Peyer's patch (tissue), 4 donors: ENCODE data around the gene TNFAIP8. TPM values are rescaled to one million over a fixed set of nuclear protein-coding genes. Genes with fewer than 3 reads are reported as not detected.
A peak's percentile ranks its signal among the peaks of the same experiment; 100 is the strongest.

ENCODE experiments used
- DNase-seq, 3 donors: peaks; one replicate each; pipeline ENCODE4 v3.0.0-alpha.2; 2017 to 2019
- H3K27ac ChIP-seq, 4 donors: fragments of 200-600 bp; sonication (generic); one replicate each; pipeline ENCODE4 v1.5.1; 2016 to 2019
- H3K27me3 ChIP-seq, 2 donors: fragments of 200-600 bp; sonication (generic); one replicate each; pipeline ENCODE4 v1.5.1; 2019
- H3K36me3 ChIP-seq, 3 donors: fragments of 200-600 bp; sonication (generic); one replicate each; pipeline ENCODE4 v1.5.1; 2016 to 2019
- H3K4me1 ChIP-seq, 4 donors: fragments of 200-600 bp; sonication (generic); one replicate each; pipeline ENCODE4 v1.5.1; 2016 to 2019
- H3K4me3 ChIP-seq, 4 donors: fragments of 200-600 bp; sonication (generic); 1 replicate in 3 of 4; 2 replicates in 1 of 4; pipeline ENCODE4 v1.5.1; 2016 to 2019; ENCODE audit warnings: mild to moderate bottlenecking in 1 of 4
- H3K9me3 ChIP-seq, 4 donors: fragments of 200-600 bp; sonication (generic); one replicate each; pipeline ENCODE4 v1.5.1; 2016 to 2019; ENCODE audit warnings: mild to moderate bottlenecking in 1 of 4
- CTCF ChIP-seq, 6 experiments: fragments of 450-650 bp in 4 of 6; fragments of 200-600 bp in 2 of 6; sonication (generic) in 1 of 6; IDR thresholded peaks; one replicate each; pipeline ENCODE4 v1.5.1; 2017 to 2019; ENCODE audit warnings: antibody characterized with exemption in 6 of 6, mild to moderate bottlenecking in 3 of 6, moderate library complexity in 1 of 6
- POLR2A ChIP-seq, 2 donors: fragments of 450-650 bp; IDR thresholded peaks; one replicate each; pipeline ENCODE4 v1.5.1; 2017; ENCODE audit warnings: antibody characterized with exemption in 2 of 2, mild to moderate bottlenecking in 2 of 2, moderate library complexity in 2 of 2
- total RNA-seq, 4 donors: library from RNA; depleted of rRNA; stranded (reverse); fragments of >200 nt; gene quantifications; one replicate each; pipeline ENCODE4 v1.1.0, GENCODE V29; 2016

TNFAIP8 gene
- total RNA-seq, 4 donors from 2014 or later: 3.0 to 47.9 (median 10.2) TPM

- no peak for DNase-seq
- Histone ChIP-seq H3K27me3 (no peaks in the 10 kb centered on the region), H3K27ac (peak overlapping the region in 1 of 4 donors; percentile 12), H3K36me3 (no peaks in the 10 kb centered on the region), H3K4me3 (no peak overlapping the region), H3K9me3 (no peaks in the 10 kb centered on the region), H3K4me1 (peaks cover 0 to 5% (median 2%) of the 10 kb centered on the region in 4 donors)
- TF ChIP-seq CTCF (IDR thresholded peaks at IDR 0.05) (no peak), POLR2A (IDR thresholded peaks at IDR 0.05) (no peak)
Observed at GRCh38 chr5:119397518-119398380, 41.9 kb downstream of the TNFAIP8 start.

GRCh38 chr5:119398727-119399466 lies 43.1 kb downstream of the TNFAIP8 start:
- no peak for TF ChIP-seq CTCF (IDR thresholded peaks at IDR 0.05)
- no peak for TF ChIP-seq POLR2A (IDR thresholded peaks at IDR 0.05)
- Histone ChIP-seq H3K36me3 (no peaks in the 10 kb centered on the region), H3K9me3 (no peaks in the 10 kb centered on the region), H3K4me3 (no peak overlapping the region), H3K27ac (peak overlapping the region in 2 of 4 donors; percentile 12 to 36), H3K27me3 (no peaks in the 10 kb centered on the region), H3K4me1 (peaks cover 0 to 5% (median 2%) of the 10 kb centered on the region in 4 donors)
- DNase-seq: peak in 2 of 3 donors; percentile 60 to 67

- no peak for DNase-seq
- Histone ChIP-seq H3K27me3 (no peaks in the 10 kb centered on the region), H3K9me3 (no peaks in the 10 kb centered on the region), H3K27ac (no peak overlapping the region), H3K4me3 (no peak overlapping the region), H3K4me1 (peaks cover 0 to 5% (median 2%) of the 10 kb centered on the region in 4 donors), H3K36me3 (no peaks in the 10 kb centered on the region)
- TF ChIP-seq POLR2A (IDR thresholded peaks at IDR 0.05) (no peak), CTCF (IDR thresholded peaks at IDR 0.05) (no peak)
Observed at GRCh38 chr5:119400245-119400644, 44.4 kb downstream of the TNFAIP8 start.

GRCh38 chr5:119402081-119402480 lies 46.3 kb downstream of the TNFAIP8 start:
- H3K36me3 ChIP-seq: no peaks in the 10 kb centered on the region
- H3K27ac ChIP-seq: no peak overlapping the region
- peaks cover 0 to 5% (median 2%) of the 10 kb centered on the region in 4 donors for H3K4me1 ChIP-seq
- DNase-seq: no peak
- H3K4me3 ChIP-seq: no peak overlapping the region
- TF ChIP-seq POLR2A (IDR thresholded peaks at IDR 0.05): no peak
- no peak for TF ChIP-seq CTCF (IDR thresholded peaks at IDR 0.05)
- no peaks in the 10 kb centered on the region for H3K9me3 ChIP-seq
- no peaks in the 10 kb centered on the region for H3K27me3 ChIP-seq

GRCh38 chr5:119402555-119402954 lies 46.7 kb downstream of the TNFAIP8 start:
- H3K36me3 ChIP-seq: no peaks in the 10 kb centered on the region
- peaks cover 0 to 5% (median 2%) of the 10 kb centered on the region in 4 donors for H3K4me1 ChIP-seq
- H3K27ac ChIP-seq: no peak overlapping the region
- H3K4me3 ChIP-seq: no peak overlapping the region
- no peaks in the 10 kb centered on the region for H3K27me3 ChIP-seq
- no peaks in the 10 kb centered on the region for H3K9me3 ChIP-seq
- TF ChIP-seq CTCF (IDR thresholded peaks at IDR 0.05) (no peak), POLR2A (IDR thresholded peaks at IDR 0.05) (no peak)
- no peak for DNase-seq
